Vagina (tissue), 2 donors: ENCODE data around the gene KDM4B.

ENCODE experiments used
- CTCF ChIP-seq, 3 experiments: fragments of 450-650 bp in 2 of 3; fragments of 200-600 bp in 1 of 3; sonication (generic) in 1 of 3; IDR thresholded peaks; one replicate each; pipeline ENCODE4 v1.5.1; 2017 to 2019; ENCODE audit warnings: antibody characterized with exemption in 3 of 3, mild to moderate bottlenecking in 2 of 3, moderate library complexity in 2 of 3
- POLR2A ChIP-seq, 2 donors: fragments of 450-650 bp; IDR thresholded peaks; one replicate each; pipeline ENCODE4 v1.6.1; 2017; ENCODE audit warnings: antibody characterized with exemption in 2 of 2, mild to moderate bottlenecking in 2 of 2, moderate library complexity in 2 of 2
- POLR2AphosphoS5 ChIP-seq, 2 donors: sonication (generic); formaldehyde crosslinking; IDR thresholded peaks; one replicate each; pipeline ENCODE4 v1.9.0; 2017; ENCODE audit warnings: antibody characterized with exemption in 2 of 2, mild to moderate bottlenecking in 2 of 2, low read depth in 1 of 2; ENCODE audit not compliant: insufficient read depth in 1 of 2

- TF ChIP-seq CTCF (IDR thresholded peaks at IDR 0.05) (no peak), POLR2AphosphoS5 (IDR thresholded peaks at IDR 0.05; ENCODE audit: insufficient read depth in 1 of 2, low read depth in 1 of 2) (no peak), POLR2A (IDR thresholded peaks at IDR 0.05) (no peak)
These were observed 155.4 kb downstream of the KDM4B start for GRCh38 chr19:5124111-5124855.
